Hypothalamus (tissue), 51 donors: ENCODE data around the gene TPSD1.
"Not testable (repeated sequence)": the region's sequence is repeated elsewhere in the genome, so short reads cannot be mapped to it uniquely, and the experiment has no call there.

Experiments used
- DNase-seq, 51 donors: peaks; one replicate each; lab custom pipeline; 2025; lab: John Stamatoyannopoulos, UW

TPSD1 gene

DNA sequence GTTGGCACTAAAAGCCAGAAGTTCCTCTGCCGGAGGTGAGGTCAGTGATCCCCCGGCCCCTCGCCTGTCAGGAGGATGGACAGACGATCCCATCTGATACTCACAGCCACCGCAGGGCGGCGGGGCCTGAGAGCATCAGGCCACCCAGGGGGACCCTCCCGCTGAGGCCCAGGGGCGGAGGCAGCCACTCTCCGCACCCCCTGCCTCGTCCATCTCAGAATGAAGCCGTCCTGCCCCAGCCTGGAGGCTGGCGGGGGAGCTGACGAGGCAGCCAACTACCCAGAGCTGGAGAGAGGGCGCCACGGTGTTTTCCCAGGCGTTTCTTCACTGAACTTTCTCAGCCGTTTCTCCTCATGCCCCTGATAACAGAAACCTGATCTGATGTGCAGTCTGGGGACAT, 22.6 kb downstream of the TPSD1 start:
- DNase-seq = no peak

- no peak for DNase-seq
These were observed 23.4 kb downstream of the TPSD1 start for GRCh38 chr16:1279081-1279944.

GRCh38 chr16:1279945-1280589, 24.2 kb downstream of the TPSD1 start:
- no peak for DNase-seq

DNA sequence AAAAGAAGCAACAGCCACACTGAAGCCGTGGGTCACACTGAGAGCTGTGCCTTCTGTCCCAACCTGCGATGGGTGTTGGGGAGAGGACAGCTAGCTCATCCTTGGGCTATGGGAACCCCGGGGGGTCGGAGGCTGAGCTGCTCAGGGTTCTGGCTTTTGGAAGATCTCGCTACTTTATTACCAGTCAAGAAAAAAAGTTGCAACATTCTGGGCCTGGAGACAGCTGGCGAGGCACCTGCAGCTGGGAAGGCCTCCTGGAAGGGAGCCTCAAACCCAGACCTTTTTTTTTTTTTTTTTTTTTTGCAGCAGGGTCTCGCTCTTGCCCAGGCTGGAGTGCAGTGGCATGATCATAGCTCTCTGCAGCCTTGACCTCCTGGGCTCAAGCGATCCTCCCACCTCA, 24.9 kb downstream of the TPSD1 start:
- no peak for DNase-seq

GRCh38 chr16:1281517-1281916, 25.6 kb downstream of the TPSD1 start:
- DNase-seq = no peak

DNA sequence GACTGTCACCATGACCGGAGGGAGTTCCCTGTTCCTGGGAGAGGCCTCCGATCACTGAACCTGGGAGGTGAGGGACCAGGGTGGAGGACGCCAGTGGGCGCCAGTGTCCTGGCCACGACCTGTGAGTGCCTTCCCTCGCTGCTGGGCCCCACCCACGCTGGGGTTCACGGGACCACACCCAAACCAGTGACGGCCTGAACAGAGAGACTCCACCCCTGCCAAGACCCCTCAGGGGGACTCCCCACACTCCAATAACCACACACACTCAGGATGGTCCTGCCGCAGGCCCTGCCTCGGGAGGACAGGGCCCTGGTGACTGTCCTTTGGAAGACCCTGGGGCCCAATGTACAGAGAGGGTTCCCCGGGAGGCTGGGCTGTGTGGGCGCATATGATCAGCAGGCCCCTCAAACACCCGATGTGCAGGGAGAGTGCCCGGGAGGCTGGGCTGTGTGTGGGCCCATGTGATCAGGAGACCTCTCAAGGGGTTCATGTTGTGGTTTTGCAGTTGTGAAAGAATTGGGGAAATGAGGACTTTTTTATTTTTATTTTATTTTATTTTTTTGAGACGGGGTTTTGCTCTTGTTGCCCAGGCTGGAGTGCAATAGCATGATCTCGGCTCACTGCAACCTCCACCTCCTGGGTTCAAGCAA, 26.6 kb downstream of the TPSD1 start:
- DNase-seq = no peak

DNA sequence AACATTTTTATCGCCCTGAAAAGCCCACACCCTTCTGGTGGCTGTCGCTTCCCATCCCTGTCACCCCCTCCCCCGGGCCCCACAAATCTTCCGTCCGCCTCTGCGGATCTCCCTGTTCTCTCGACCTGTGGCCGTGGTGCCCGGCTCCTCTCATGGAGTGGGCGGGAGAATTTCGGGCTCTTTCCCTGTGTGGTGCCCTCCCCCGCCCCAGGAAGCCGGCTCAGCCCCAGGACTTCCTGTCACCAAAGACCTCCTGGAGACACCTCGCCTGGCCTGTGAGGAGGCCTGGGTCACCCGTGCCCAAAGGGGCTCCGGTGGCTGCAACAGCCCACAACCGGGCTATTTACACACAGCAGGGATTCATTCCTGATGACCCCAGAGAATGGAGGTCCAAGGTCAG, 27.4 kb downstream of the TPSD1 start:
- DNase-seq = no peak

DNA sequence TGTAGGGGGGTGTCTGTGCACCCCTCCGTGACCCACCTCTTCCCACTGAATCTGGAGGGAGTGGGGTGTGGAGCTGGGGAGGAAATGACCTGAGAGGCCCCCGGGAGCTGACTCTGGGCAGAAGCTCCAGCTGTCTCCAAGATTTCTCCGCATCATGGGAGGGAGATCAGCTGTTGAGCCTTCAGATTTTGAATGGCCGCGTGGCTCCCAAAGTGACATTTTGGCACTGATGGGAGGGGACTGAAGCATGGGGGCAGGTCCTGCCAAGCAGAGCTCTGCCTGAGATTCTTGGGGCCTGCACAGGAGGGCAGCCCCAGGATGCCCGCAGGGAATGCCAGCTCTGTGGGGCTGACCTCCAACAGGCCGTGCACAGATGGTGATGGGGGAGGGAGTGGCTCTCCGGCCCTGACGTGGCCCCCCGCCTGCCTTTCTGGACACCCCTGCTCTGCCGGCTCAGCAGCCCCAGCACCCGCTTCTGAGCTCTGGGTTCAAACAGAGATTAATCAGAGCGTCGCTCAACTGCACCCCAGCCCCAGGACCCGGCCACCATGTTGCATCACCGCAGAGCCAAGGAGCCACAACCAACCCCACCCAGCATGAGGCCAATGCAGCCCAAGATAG, 28.2 kb downstream of the TPSD1 start:
- no peak for DNase-seq

DNA sequence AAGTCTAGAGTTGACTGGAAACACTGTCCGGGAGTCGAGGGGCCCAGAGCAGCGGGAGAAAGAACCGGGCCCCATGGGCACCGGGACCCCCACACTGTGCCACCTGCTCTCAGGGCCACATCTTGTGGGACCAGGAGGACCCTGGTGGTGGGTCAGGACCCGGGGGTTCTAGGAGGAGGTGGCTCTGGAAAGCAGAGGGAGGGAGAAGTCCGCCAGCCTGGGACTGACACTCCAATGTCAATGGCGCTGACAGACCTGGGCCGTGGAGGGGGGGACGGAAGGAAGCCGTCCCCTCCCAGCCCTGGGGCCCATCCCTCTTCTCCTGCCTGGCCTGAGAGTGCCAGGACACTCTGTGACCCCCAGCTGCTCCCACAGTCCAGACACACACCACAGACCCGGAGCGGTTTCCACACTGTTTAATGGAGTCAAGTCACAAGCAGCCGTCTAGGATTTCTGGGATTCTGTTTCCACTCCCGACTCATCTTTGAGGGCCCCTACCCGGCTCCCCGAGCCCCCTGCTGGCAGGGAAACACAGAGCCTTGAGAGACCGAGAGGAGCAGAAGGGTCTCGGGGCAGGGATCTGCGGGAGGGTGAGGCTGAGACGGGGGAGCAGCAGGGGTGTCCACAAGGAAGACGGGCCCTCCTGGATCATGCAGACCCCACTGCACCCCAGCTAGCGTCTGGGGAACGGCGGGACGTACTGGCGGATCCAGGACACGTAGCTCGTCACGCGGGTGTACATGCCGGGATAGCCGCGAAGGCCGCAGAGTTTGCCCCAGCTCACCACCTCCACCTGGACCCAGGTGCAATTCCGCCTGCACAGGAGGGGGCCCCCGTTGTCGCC, 30.0 kb downstream of the TPSD1 start:
- no peak for DNase-seq

DNA sequence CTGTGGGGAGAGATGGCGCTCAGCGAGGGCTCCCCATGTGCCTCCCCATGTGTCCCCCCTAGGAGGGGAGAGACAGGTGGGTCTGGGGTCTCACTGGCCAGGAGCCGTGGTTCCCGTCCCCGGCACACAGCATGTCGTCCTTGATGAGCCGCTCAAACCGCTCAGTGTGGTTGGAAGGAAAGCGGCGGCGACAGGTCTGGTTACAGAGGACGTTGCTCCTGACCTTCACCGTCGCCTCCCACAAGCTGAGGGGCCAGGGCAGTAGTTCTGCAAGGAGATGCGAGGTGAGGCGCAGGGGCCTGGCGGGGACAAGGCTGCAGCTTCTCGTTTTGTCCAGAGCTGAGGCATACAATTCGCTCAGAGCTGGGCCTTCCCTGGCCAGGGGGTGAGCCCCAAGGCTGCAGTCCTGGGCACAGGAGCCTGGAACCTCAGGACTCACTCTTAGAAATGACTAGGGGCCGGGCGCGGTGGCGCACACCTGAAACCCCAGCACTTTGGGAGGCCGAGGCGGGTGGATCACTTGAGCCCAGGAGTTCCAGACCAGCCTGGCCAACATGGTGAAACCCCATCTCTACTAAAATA, 30.7 kb downstream of the TPSD1 start:
- DNase-seq = no peak

- DNase-seq = no peak
These were observed 32.3 kb downstream of the TPSD1 start for GRCh38 chr16:1287982-1288670.

DNA sequence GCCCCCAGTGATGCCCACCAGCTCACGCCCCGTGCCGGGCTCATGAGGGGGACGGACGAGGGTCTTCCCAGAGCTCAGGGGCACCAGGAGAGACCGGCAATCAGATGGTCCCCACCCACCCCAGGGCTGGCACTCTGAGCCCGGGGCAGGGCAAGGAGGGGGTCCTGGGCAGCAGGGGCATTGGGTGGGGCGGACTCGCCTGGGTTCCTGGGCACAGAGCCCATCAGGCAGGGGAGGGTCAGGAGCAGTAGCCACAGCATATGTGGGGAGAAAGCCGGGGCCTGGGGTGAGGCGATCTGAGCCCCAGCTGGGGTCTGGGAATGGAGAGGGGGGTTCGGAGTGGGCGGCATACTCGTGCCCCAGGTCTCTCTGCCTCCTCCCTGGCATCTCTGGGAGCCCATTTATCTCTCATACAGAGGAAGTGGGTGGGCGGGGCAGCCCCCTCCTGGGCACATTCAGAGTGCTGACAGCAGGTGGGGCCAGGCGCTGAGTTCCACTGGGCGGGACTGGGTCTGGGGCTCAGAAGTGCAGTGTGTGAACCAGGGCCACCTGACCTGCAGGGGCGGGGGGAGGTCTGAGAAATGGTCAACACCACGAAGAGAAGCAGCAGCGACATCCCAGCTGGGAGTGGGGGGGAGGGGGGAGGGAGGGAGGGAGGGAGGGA, 33.1 kb downstream of the TPSD1 start:
- DNase-seq = no peak

GRCh38 chr16:1289477-1289866, 33.6 kb downstream of the TPSD1 start:
- no peak for DNase-seq

DNA sequence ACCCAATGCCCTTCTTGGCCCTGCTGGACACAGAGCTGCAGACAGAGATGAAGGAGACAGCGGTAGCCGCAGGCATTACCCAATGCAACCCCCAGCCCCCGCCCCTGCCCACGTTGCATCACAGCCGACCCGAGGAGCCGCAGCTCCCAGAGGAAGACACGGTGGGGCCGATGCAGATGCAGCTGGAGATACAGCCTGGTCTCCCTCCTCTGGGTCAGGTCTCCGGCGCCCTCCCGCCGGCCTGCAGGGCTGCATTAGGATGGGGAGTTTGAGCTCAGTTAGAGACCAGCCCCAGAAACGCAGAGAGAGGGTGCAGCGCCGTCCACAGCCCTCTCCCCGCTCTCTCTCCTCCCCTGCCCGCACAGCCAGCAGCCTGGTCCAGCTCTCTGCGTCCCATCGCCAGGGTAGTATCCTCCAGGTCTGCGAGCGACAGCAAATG, 34.2 kb downstream of the TPSD1 start:
- DNase-seq = no peak

- DNase-seq = no peak
These were observed 35.1 kb downstream of the TPSD1 start for GRCh38 chr16:1290860-1291575.

DNA sequence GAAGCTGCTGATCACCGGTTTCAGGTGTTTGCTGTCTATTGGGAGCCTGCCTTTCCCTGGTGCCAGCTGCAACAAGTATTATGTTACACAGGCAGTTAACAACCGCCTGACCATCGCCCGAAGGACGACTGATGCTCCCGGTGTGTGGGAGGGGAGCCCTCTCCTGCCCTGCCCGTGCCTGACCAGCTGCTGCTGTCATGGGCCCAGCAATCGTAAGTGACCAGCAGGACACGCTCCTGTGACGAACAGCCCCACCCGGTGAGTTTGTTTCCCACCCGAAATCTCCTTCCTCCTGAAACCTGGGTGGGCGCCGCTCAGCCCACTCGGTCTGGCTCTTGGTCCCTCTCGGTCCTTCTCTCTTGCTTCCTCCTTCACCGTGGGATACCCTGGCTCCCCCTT, 35.7 kb downstream of the TPSD1 start:
- no peak for DNase-seq

- not testable (repeated sequence) for DNase-seq
These were observed 36.3 kb downstream of the TPSD1 start for GRCh38 chr16:1292208-1292607.

GRCh38 chr16:1292808-1293207, 36.9 kb downstream of the TPSD1 start:
- DNase-seq = not testable (repeated sequence)
